22Rv1 (cell line): ENCODE data around the gene TEKT1.
"Not testable (repeated sequence)": the region's sequence is repeated elsewhere in the genome, so short reads cannot be mapped to it uniquely, and the experiment has no call there.

ENCODE experiments used
- ZFX ChIP-seq: fragments of 450-650 bp; IDR thresholded peaks from 2 replicates; pipeline ENCODE4 v1.6.1; 2017; ENCODE audit warnings: antibody characterized with exemption, borderline replicate concordance
- TF ChIP-seq, protein P1 (sequence below): fragments of 450-650 bp; IDR thresholded peaks from 2 replicates; pipeline ENCODE4 v1.5.1; 2017; ENCODE audit warnings: mild to moderate bottlenecking

- TF ChIP-seq, protein P1, sequence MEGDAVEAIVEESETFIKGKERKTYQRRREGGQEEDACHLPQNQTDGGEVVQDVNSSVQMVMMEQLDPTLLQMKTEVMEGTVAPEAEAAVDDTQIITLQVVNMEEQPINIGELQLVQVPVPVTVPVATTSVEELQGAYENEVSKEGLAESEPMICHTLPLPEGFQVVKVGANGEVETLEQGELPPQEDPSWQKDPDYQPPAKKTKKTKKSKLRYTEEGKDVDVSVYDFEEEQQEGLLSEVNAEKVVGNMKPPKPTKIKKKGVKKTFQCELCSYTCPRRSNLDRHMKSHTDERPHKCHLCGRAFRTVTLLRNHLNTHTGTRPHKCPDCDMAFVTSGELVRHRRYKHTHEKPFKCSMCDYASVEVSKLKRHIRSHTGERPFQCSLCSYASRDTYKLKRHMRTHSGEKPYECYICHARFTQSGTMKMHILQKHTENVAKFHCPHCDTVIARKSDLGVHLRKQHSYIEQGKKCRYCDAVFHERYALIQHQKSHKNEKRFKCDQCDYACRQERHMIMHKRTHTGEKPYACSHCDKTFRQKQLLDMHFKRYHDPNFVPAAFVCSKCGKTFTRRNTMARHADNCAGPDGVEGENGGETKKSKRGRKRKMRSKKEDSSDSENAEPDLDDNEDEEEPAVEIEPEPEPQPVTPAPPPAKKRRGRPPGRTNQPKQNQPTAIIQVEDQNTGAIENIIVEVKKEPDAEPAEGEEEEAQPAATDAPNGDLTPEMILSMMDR, result not testable (repeated sequence)
- not testable (repeated sequence) for TF ChIP-seq ZFX
Measured at GRCh38 chr17:6875276-6875675, 43.7 kb upstream of the TEKT1 start.
